Endothelial cell of umbilical vein (primary cell): ENCODE measurements around the gene ITIH5. TPM values are rescaled to one million over a fixed set of nuclear protein-coding genes. Genes with fewer than 3 reads are reported as not detected.

Source experiments
- BruUV-seq: library from RNA; stranded (reverse); fragments of 400-500 nt; replicated peaks from 2 replicates; lab custom pipeline; 2021; lab: Mats Ljungman, UMichigan
- CTCF ChIA-PET: fragments of 300-600, 350-600 bp; sonication (Branson Sonifier 250); formaldehyde crosslinking; loops from one replicate; lab custom pipeline; 2021; ENCODE audit warnings: antibody characterized with exemption, inconsistent platforms; lab: Charles Lee
- POLR2A ChIA-PET: fragments of 300-600, 350-600 bp; sonication (Branson Sonifier 250); formaldehyde crosslinking; loops from one replicate; lab custom pipeline; 2021; ENCODE audit warnings: antibody characterized with exemption, inconsistent platforms; lab: Charles Lee
- DNase-seq: peaks from one replicate; pipeline ENCODE4 v3.0.0-alpha.2; 2011; ENCODE audit warnings: low read depth, low spot score
- FAIRE-seq: peaks from 2 replicates; lab custom pipeline; 2011; peaks lifted over from hg19 to GRCh38; lab: Jason Lieb, UNC
- H2AFZ ChIP-seq: 2 replicates; pipeline ENCODE4 v1.6.0; 2012; ENCODE audit warnings: low read depth, low read length, control low read depth, inconsistent platforms
- H3K27ac ChIP-seq: 2 replicates; pipeline ENCODE4 v1.5.1; 2011; ENCODE audit warnings: low read depth, mild to moderate bottlenecking, control low read depth, low read length, moderate library complexity; ENCODE audit not compliant: insufficient read depth
- H3K27me3 ChIP-seq, 2 experiments: 2 replicates each; pipeline versions ENCODE4 v1.6.0 to v1.6.1; 2011; ENCODE audit warnings: low read length in 2 of 2, mixed read lengths in 1 of 2; ENCODE audit not compliant: control insufficient read depth in 2 of 2, insufficient read depth in 2 of 2
- H3K36me3 ChIP-seq, 2 experiments: 2 replicates in 1 of 2; 3 replicates in 1 of 2; pipeline ENCODE4 v1.5.1; 2011; ENCODE audit warnings: low read length in 2 of 2, mild to moderate bottlenecking in 1 of 2, moderate library complexity in 1 of 2; ENCODE audit not compliant: control insufficient read depth in 2 of 2, insufficient read depth in 2 of 2; ENCODE audit errors: extremely low read depth in 1 of 2
- H3K4me1 ChIP-seq: 3 replicates; pipeline ENCODE4 v1.5.1; 2011; ENCODE audit warnings: mild to moderate bottlenecking, low read length; ENCODE audit not compliant: control insufficient read depth, insufficient read depth; ENCODE audit errors: extremely low read depth
- H3K4me2 ChIP-seq: 2 replicates; pipeline ENCODE4 v1.6.1; 2011; ENCODE audit warnings: low read length, control low read depth, mixed read lengths; ENCODE audit not compliant: insufficient read depth
- H3K4me3 ChIP-seq, 3 experiments: fragments of 200-600 bp in 1 of 3; sonication (generic), shearing (Covaris generic) in 1 of 3; replicated peaks in 1 of 3; 2 replicates each; pipeline ENCODE4 v1.5.1; 2011 to 2016; ENCODE audit warnings: control low read depth in 3 of 3, low read length in 3 of 3, mild to moderate bottlenecking in 2 of 3, inconsistent platforms in 1 of 3, low read depth in 1 of 3, moderate library complexity in 1 of 3; ENCODE audit not compliant: insufficient read depth in 1 of 3
- H3K79me2 ChIP-seq: 2 replicates; pipeline ENCODE4 v1.6.0; 2012; ENCODE audit warnings: low read length, inconsistent platforms; ENCODE audit not compliant: control insufficient read depth, insufficient read depth
- H3K9ac ChIP-seq: replicated peaks from 2 replicates; pipeline ENCODE3; 2011; ENCODE audit warnings: low read length, control low read depth; ENCODE audit not compliant: insufficient read depth; ENCODE audit errors: extremely low read depth
- H3K9me1 ChIP-seq: replicated peaks from 3 replicates; pipeline ENCODE4 v1.6.0; 2011; ENCODE audit warnings: mild to moderate bottlenecking, low read length; ENCODE audit not compliant: control insufficient read depth, insufficient read depth; ENCODE audit errors: extremely low read depth
- H3K9me3 ChIP-seq: replicated peaks from 2 replicates; pipeline ENCODE4 v1.5.1; 2012; ENCODE audit warnings: low read length, inconsistent platforms; ENCODE audit not compliant: control insufficient read depth, insufficient read depth
- H4K20me1 ChIP-seq: replicated peaks from 2 replicates; pipeline ENCODE3; 2011; ENCODE audit warnings: mild to moderate bottlenecking, low read length; ENCODE audit not compliant: control insufficient read depth, insufficient read depth; ENCODE audit errors: extremely low read depth
- CTCF ChIP-seq, 2 donors: IDR thresholded peaks; 1 replicate in 1 of 2; 2 replicates in 1 of 2; pipeline ENCODE4 v1.5.1; 2011; ENCODE audit warnings: low read length in 2 of 2, mild to moderate bottlenecking in 2 of 2, moderate library complexity in 2 of 2, control low read depth in 1 of 2, inconsistent platforms in 1 of 2, low read depth in 1 of 2; ENCODE audit not compliant: insufficient read depth in 1 of 2; ENCODE audit errors: extremely low read depth in 1 of 2
- EZH2 ChIP-seq: IDR thresholded peaks from 2 replicates; pipeline ENCODE4 v1.6.1; 2012; ENCODE audit warnings: borderline replicate concordance, low read depth, mild to moderate bottlenecking, moderate library complexity, low read length, inconsistent platforms; ENCODE audit not compliant: severe bottlenecking
- FOS ChIP-seq: IDR thresholded peaks from 2 replicates; pipeline ENCODE4 v1.6.1; 2011; ENCODE audit warnings: mild to moderate bottlenecking, low read length, moderate library complexity, borderline replicate concordance; ENCODE audit not compliant: insufficient read depth
- GATA2 ChIP-seq: IDR thresholded peaks from 2 replicates; pipeline ENCODE4 v1.7.0; 2011; ENCODE audit warnings: low read depth, mild to moderate bottlenecking, moderate library complexity, mixed read lengths, low read length; ENCODE audit not compliant: insufficient read length, insufficient read depth
- JUN ChIP-seq: IDR thresholded peaks from 2 replicates; pipeline ENCODE4 v1.6.1; 2011; ENCODE audit warnings: borderline replicate concordance, low read depth; ENCODE audit not compliant: insufficient read length, insufficient read depth
- MYC ChIP-seq: IDR thresholded peaks from one replicate; pipeline ENCODE4 v1.6.1; 2011; ENCODE audit warnings: mild to moderate bottlenecking, low read depth, low read length
- POLR2A ChIP-seq: IDR thresholded peaks from 2 replicates; pipeline ENCODE4 v1.6.1; 2012; ENCODE audit warnings: low read depth, mild to moderate bottlenecking, control low read depth, low read length
- POLR2AphosphoS5 ChIP-seq: IDR thresholded peaks from 2 replicates; pipeline ENCODE4 v1.6.1; 2012; ENCODE audit warnings: low read depth, mild to moderate bottlenecking, control low read depth, low read length, moderate library complexity; ENCODE audit not compliant: insufficient read depth
- dilution Hi-C: fragments of 300-500 bp; cut with MboI; formaldehyde crosslinking; loops from one replicate; pipeline ENCODE4 v1.15.0; 2019; ENCODE audit warnings: low sequenced_read_pairs; ENCODE audit not compliant: extremely low pct_ligation_motif_present
- intact Hi-C: fragments of 100-400 bp; cut with micrococcal nuclease; formaldehyde crosslinking; loops from one replicate; pipeline ENCODE4 v1.10.0; 2022
- polyA plus RNA-seq, 4 experiments: library from polyadenylated mRNA; depleted of rRNA in 3 of 4; stranded (reverse) in 3 of 4; unstranded in 1 of 4; fragments of >200 nt; gene quantifications; 2 replicates each; pipeline versions ENCODE4 v1.2.1 to v1.2.3, GENCODE V29; 2011 to 2012; ENCODE audit warnings: missing spikeins in 1 of 4
- total RNA-seq: library from RNA; stranded (reverse); gene quantifications from 2 replicates; pipeline ENCODE4 v1.2.3, GENCODE V29; 2021
- TF ChIP-seq, protein P1 (sequence below): IDR thresholded peaks from 2 replicates; pipeline ENCODE4 v1.6.1; 2011; ENCODE audit not compliant: insufficient read depth, insufficient read length

Gene ITIH5
- total and polyA plus RNA-seq, 2 donors (not counting 3 experiments of a cell fraction or from before 2014, with no cell fraction given) = not detected

- intact Hi-C loops = no loop called here
- FAIRE-seq = no peak
- H3K27me3 ChIP-seq = peaks cover 14 to 20% of the 10 kb centered on the region in 2 experiments
- no peaks in the 10 kb centered on the region for H4K20me1 ChIP-seq
- no peaks in the 10 kb centered on the region for H3K36me3 ChIP-seq
- no peak overlapping the region for H3K9ac ChIP-seq
- no peak overlapping the region for H2AFZ ChIP-seq
- no peak for TF ChIP-seq CTCF (IDR thresholded peaks at IDR 0.05; ENCODE audit: extremely low read depth in 1 of 2, insufficient read depth in 1 of 2, low read depth in 1 of 2, low read length in 2 of 2)
- TF ChIP-seq POLR2AphosphoS5 = no peak
- no peak for TF ChIP-seq JUN
- no peak for TF ChIP-seq POLR2A
- no peak for TF ChIP-seq FOS
- no peak for TF ChIP-seq EZH2
- TF ChIP-seq, protein P1, sequence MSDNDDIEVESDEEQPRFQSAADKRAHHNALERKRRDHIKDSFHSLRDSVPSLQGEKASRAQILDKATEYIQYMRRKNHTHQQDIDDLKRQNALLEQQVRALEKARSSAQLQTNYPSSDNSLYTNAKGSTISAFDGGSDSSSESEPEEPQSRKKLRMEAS = no peak
- TF ChIP-seq MYC = no peak
- TF ChIP-seq GATA2 = no peak
- no peak for DNase-seq
- dilution Hi-C loops = no loop called here
- H3K4me2 ChIP-seq = no peak overlapping the region
- no peak overlapping the region for H3K27ac ChIP-seq
- CTCF ChIA-PET = no interaction called here
- H3K4me1 ChIP-seq = no peaks in the 10 kb centered on the region
- POLR2A ChIA-PET = no interaction called here
- H3K4me3 ChIP-seq = no peak overlapping the region
- BruUV-seq = no TSS peak
- H3K9me3 ChIP-seq = no peaks in the 10 kb centered on the region
- H3K9me1 ChIP-seq = no peaks in the 10 kb centered on the region
- no peaks in the 10 kb centered on the region for H3K79me2 ChIP-seq
Measured at GRCh38 chr10:7662522-7662921, 4.2 kb downstream of the ITIH5 start.
